K562 (cell line): ENCODE data around the gene CAV1. TPM values are rescaled to one million over a fixed set of nuclear protein-coding genes. Genes with fewer than 3 reads are reported as not detected.

Experiments
- ATF1 ChIP-seq, 2 experiments: fragments of 450-650 bp in 1 of 2; IDR thresholded peaks; 2 replicates each; pipeline ENCODE4 v1.6.1; 2016; ENCODE audit warnings: missing compliant biosample characterization in 1 of 2, missing genetic modification characterization in 1 of 2
- CREB1 ChIP-seq, 2 experiments: sonication (generic) in 1 of 2; formaldehyde crosslinking in 1 of 2; IDR thresholded peaks; 2 replicates each; pipeline versions ENCODE4 v1.6.1 to v1.8.0; 2012 to 2022; ENCODE audit warnings: inconsistent platforms in 1 of 2, mild to moderate bottlenecking in 1 of 2, missing genetic modification reagents in 1 of 2, moderate library complexity in 1 of 2
- CTBP1 ChIP-seq: fragments of 450-650 bp; IDR thresholded peaks from 2 replicates; pipeline ENCODE4 v1.6.1; 2016; ENCODE audit warnings: borderline replicate concordance
- GATAD2B ChIP-seq: fragments of 450-650 bp; IDR thresholded peaks from 2 replicates; pipeline ENCODE4 v1.6.1; 2017; ENCODE audit warnings: mild to moderate bottlenecking, borderline replicate concordance
- HMGN3 ChIP-seq: IDR thresholded peaks from 2 replicates; pipeline ENCODE4 v1.6.1; 2011; ENCODE audit warnings: borderline replicate concordance, low read depth, mild to moderate bottlenecking, mixed read lengths, low read length; ENCODE audit not compliant: insufficient read length; ENCODE audit errors: extremely low read depth
- MAFK ChIP-seq: IDR thresholded peaks from 2 replicates; pipeline ENCODE4 v1.6.1; 2011; ENCODE audit warnings: low read length, improper control_type of control experiment
- NRF1 ChIP-seq, 2 experiments: fragments of 450-650 bp; IDR thresholded peaks in 1 of 2; conservative IDR thresholded peaks in 1 of 2; 2 replicates each; pipeline ENCODE4 v1.6.1; 2014; ENCODE audit warnings: mild to moderate bottlenecking in 2 of 2
- RB1 ChIP-seq: fragments of 450-650 bp; IDR thresholded peaks from 2 replicates; pipeline ENCODE4 v1.6.1; 2017; ENCODE audit warnings: low read depth, mild to moderate bottlenecking
- RBBP5 ChIP-seq: fragments of 200-600 bp; sonication (generic); IDR thresholded peaks from 2 replicates; pipeline ENCODE4 v1.6.1; 2012; ENCODE audit warnings: borderline replicate concordance, mild to moderate bottlenecking, low read length, control low read depth, inconsistent platforms; ENCODE audit not compliant: insufficient read depth, poor library complexity, severe bottlenecking
- SMC3 ChIP-seq: conservative IDR thresholded peaks from 2 replicates; pipeline ENCODE4 v1.6.1; 2011; ENCODE audit warnings: low read depth, low read length, improper control_type of control experiment; ENCODE audit not compliant: insufficient read depth
- YY1 ChIP-seq, 3 experiments: IDR thresholded peaks; 2 replicates each; pipeline ENCODE4 v1.6.1; 2011; ENCODE audit warnings: low read length in 2 of 3, mild to moderate bottlenecking in 2 of 3, moderate library complexity in 2 of 3, borderline replicate concordance in 1 of 3, control low read depth in 1 of 3, low read depth in 1 of 3; ENCODE audit not compliant: insufficient read depth in 3 of 3, insufficient replicate concordance in 2 of 3, control insufficient read depth in 1 of 3, insufficient read length in 1 of 3; ENCODE audit errors: extremely low read depth in 1 of 3
- ZBTB12 ChIP-seq: fragments of 250-450 bp; sonication (Bioruptor Pico); IDR thresholded peaks from 2 replicates; pipeline ENCODE4 v1.4.0; 2020
- ZBTB40 ChIP-seq, 2 experiments: fragments of 450-650 bp in 1 of 2; sonication (generic) in 1 of 2; formaldehyde crosslinking in 1 of 2; IDR thresholded peaks; 2 replicates each; pipeline versions ENCODE4 v1.7.1 to v1.9.0; 2016 to 2022; ENCODE audit warnings: inconsistent platforms in 1 of 2, mild to moderate bottlenecking in 1 of 2, missing genetic modification reagents in 1 of 2
- ZNF121 ChIP-seq: sonication (generic); formaldehyde crosslinking; conservative IDR thresholded peaks from 2 replicates; pipeline ENCODE4 v1.8.0; 2022; ENCODE audit warnings: missing genetic modification reagents
- polyA plus RNA-seq, 8 experiments: library from polyadenylated mRNA; depleted of rRNA in 4 of 8; stranded (reverse) in 5 of 8; unstranded in 3 of 8; fragments of >200 nt; fragmentation: Nextera tagmentation in 2 of 8; fragmentation: Illumina TruSeq in 1 of 8; extraction: Ambion mirVana in 2 of 8; extraction: Trizol in 1 of 8; gene quantifications; 2 replicates each; pipeline versions ENCODE4 v1.2.1 to v1.2.3, GENCODE V29; 2011 to 2014; ENCODE audit warnings: inconsistent platforms in 1 of 8, missing spikeins in 1 of 8
- total RNA-seq, 7 experiments: library from RNA; depleted of rRNA in 6 of 7; stranded (reverse); fragments of >200 nt in 6 of 7; fragmentation: Illumina TruSeq in 2 of 7; extraction: Trizol in 2 of 7; gene quantifications; 2 replicates each; pipeline versions ENCODE4 v1.2.1 to v1.2.3, GENCODE V29; 2011 to 2021; ENCODE audit warnings: low replicate concordance in 1 of 7

The CAV1 gene
- total and polyA plus RNA-seq, 9 of the 15 experiments (the other 6 are each of a cell fraction or from before 2014, with no cell fraction given), result 0.08 to 1.5 (median 0.63) TPM

- 0 out of 2 replicates have a peak, but pooled peaks have one; percentile 9 for TF ChIP-seq ZBTB40 (IDR thresholded peaks at IDR 0.05)
- TF ChIP-seq ZBTB40 (CRISPR knock-in tag; IDR thresholded peaks at IDR 0.05), result no peak
- no peak for TF ChIP-seq ZNF121 (CRISPR knock-in tag)
- peak; percentile 50 for TF ChIP-seq HMGN3
- TF ChIP-seq YY1 (IDR thresholded peaks at IDR 0.05; ENCODE audit: borderline replicate concordance in 1 of 3, control insufficient read depth in 1 of 3, extremely low read depth in 1 of 3, insufficient read depth in 3 of 3, insufficient read length in 1 of 3, insufficient replicate concordance in 2 of 3, low read depth in 1 of 3, low read length in 2 of 3), result no peak
- TF ChIP-seq ZBTB12, result no peak
- peak; percentile 50; the same call in 1 of the 2 replicates for TF ChIP-seq RB1
- TF ChIP-seq MAFK, result no peak
- TF ChIP-seq CREB1 (IDR thresholded peaks at IDR 0.05), result no peak; the same call in 1 of the 2 replicates
- TF ChIP-seq CREB1 (CRISPR knock-in tag; IDR thresholded peaks at IDR 0.05), result 0 out of 2 replicates have a peak, but pooled peaks have one; percentile 1
- peak; percentile 65 to 70 for TF ChIP-seq NRF1 (conservative IDR thresholded peaks at IDR 0.05 in 1 of 2, IDR thresholded peaks at IDR 0.05 in 1 of 2)
- no peak for TF ChIP-seq ATF1 (CRISPR knock-in tag; IDR thresholded peaks at IDR 0.05)
- peak; percentile 27; the same call in 1 of the 2 replicates for TF ChIP-seq ATF1 (tag; IDR thresholded peaks at IDR 0.05)
- TF ChIP-seq SMC3, result peak; percentile 20; the same call in 1 of the 2 replicates
- TF ChIP-seq CTBP1, result peak; percentile 84
- peak; percentile 69 for TF ChIP-seq RBBP5
- no peak for TF ChIP-seq GATAD2B
Measured at GRCh38 chr7:116524609-116525297, at the start of gene CAV1 (continued).
